Tibial nerve (tissue), 4 donors: ENCODE results near the gene ABHD12.

Source experiments
- EP300 ChIP-seq, 2 donors: sonication (generic); formaldehyde crosslinking; IDR thresholded peaks; one replicate each; pipeline ENCODE4 v1.6.1; 2017; ENCODE audit warnings: antibody characterized with exemption in 2 of 2, mild to moderate bottlenecking in 1 of 2
- POLR2A ChIP-seq, 2 donors: fragments of 450-650 bp; IDR thresholded peaks; one replicate each; pipeline ENCODE4 v1.6.1; 2017; ENCODE audit warnings: antibody characterized with exemption in 2 of 2, mild to moderate bottlenecking in 2 of 2, moderate library complexity in 2 of 2
- TF ChIP-seq, protein P1 (sequence below), 5 experiments: fragments of 200-600 bp in 3 of 5; fragments of 450-650 bp in 2 of 5; sonication (generic) in 3 of 5; IDR thresholded peaks; one replicate each; pipeline ENCODE4 v1.5.1; 2016 to 2019; ENCODE audit warnings: antibody characterized with exemption in 5 of 5, mild to moderate bottlenecking in 3 of 5, moderate library complexity in 2 of 5

DNA sequence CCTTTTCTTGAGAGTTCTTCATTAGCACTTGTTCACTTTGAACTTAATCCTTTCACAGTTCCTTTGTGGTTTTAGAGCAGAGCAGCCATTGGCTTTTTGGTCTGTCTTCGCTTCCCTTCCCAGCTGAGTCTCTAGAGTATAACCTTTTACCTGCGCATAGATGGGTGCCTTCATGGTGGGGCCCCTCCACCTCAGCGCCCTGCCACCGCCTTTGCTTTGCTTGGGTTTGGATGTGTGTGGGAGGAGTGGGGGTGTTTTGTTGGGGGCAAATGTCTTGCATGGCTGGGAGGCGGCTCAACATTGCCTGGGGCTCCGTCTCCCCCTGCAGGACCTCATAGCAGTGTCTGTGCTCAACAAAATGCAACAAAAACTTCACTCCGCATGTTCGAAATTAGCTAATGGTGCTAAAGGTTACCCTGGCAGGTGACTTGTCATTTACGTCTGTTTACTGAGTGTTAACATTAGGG is 130.8 kb downstream of the ABHD12 start:
- TF ChIP-seq, protein P1, sequence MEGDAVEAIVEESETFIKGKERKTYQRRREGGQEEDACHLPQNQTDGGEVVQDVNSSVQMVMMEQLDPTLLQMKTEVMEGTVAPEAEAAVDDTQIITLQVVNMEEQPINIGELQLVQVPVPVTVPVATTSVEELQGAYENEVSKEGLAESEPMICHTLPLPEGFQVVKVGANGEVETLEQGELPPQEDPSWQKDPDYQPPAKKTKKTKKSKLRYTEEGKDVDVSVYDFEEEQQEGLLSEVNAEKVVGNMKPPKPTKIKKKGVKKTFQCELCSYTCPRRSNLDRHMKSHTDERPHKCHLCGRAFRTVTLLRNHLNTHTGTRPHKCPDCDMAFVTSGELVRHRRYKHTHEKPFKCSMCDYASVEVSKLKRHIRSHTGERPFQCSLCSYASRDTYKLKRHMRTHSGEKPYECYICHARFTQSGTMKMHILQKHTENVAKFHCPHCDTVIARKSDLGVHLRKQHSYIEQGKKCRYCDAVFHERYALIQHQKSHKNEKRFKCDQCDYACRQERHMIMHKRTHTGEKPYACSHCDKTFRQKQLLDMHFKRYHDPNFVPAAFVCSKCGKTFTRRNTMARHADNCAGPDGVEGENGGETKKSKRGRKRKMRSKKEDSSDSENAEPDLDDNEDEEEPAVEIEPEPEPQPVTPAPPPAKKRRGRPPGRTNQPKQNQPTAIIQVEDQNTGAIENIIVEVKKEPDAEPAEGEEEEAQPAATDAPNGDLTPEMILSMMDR (IDR thresholded peaks at IDR 0.05), result no peak
- TF ChIP-seq POLR2A (IDR thresholded peaks at IDR 0.05) (no peak), EP300 (IDR thresholded peaks at IDR 0.05) (no peak)
